H1 (cell line): ENCODE results near the gene COX7A2. TPM values are rescaled to one million over a fixed set of nuclear protein-coding genes. Genes with fewer than 3 reads are reported as not detected.

Experiments used
- CTCF ChIA-PET: fragments of 300-600 bp; sonication (Branson Sonifier 250); formaldehyde crosslinking; loops from one replicate; lab custom pipeline; 2021; ENCODE audit not compliant: partially characterized antibody; lab: Charles Lee
- POLR2A ChIA-PET: fragments of 300-600 bp; sonication (Branson Sonifier 250); formaldehyde crosslinking; loops from one replicate; lab custom pipeline; 2021; ENCODE audit warnings: inconsistent platforms; ENCODE audit not compliant: partially characterized antibody; lab: Charles Lee
- DNase-seq, 2 experiments: peaks; one replicate each; pipeline versions ENCODE4 v3.0.0 to v3.0.0-alpha.2; 2010 to 2022; ENCODE audit warnings: low spot score in 2 of 2, low read depth in 1 of 2, mixed read lengths in 1 of 2
- FAIRE-seq: peaks from 2 replicates; lab custom pipeline; 2011; peaks lifted over from hg19 to GRCh38; lab: Jason Lieb, UNC
- H2AFZ ChIP-seq: 2 replicates; pipeline ENCODE4 v1.8.1; 2012; ENCODE audit warnings: low read length, inconsistent platforms
- H2AK5ac ChIP-seq: 2 replicates; pipeline ENCODE4 v1.6.1; 2013; ENCODE audit warnings: low read depth, low read length
- H2BK120ac ChIP-seq: replicated peaks from 2 replicates; pipeline ENCODE3; 2013; ENCODE audit warnings: low read depth, low read length, inconsistent platforms
- H2BK12ac ChIP-seq: 2 replicates; pipeline ENCODE4 v1.6.1; 2013; ENCODE audit warnings: low read depth, low read length
- H2BK15ac ChIP-seq: 2 replicates; pipeline ENCODE4 v1.6.1; 2013; ENCODE audit warnings: low read length
- H2BK20ac ChIP-seq: 2 replicates; pipeline ENCODE4 v1.6.1; 2013; ENCODE audit warnings: low read length
- H2BK5ac ChIP-seq: 2 replicates; pipeline ENCODE4 v1.6.1; 2013; ENCODE audit warnings: low read depth, low read length
- H3K14ac ChIP-seq: 2 replicates; pipeline ENCODE4 v1.6.1; 2013; ENCODE audit warnings: inconsistent platforms; ENCODE audit not compliant: insufficient read length
- H3K18ac ChIP-seq: 2 replicates; pipeline ENCODE4 v1.6.1; 2013; ENCODE audit warnings: low read length; ENCODE audit errors: extremely low read depth
- H3K23ac ChIP-seq: 2 replicates; pipeline ENCODE4 v1.6.1; 2013; ENCODE audit warnings: inconsistent platforms; ENCODE audit not compliant: insufficient read length
- H3K23me2 ChIP-seq: 2 replicates; pipeline ENCODE4 v1.6.1; 2013; ENCODE audit warnings: low read depth, low read length
- H3K27ac ChIP-seq: 2 replicates; pipeline ENCODE4 v1.6.1; 2011; ENCODE audit warnings: low read depth, low read length, inconsistent platforms
- H3K27me3 ChIP-seq, 4 experiments: replicated peaks in 1 of 4; 1 replicate in 1 of 4; 2 replicates in 3 of 4; pipeline versions ENCODE4 v1.6.1 to v1.8.1; 2011 to 2013; ENCODE audit warnings: low read length in 3 of 4, mild to moderate bottlenecking in 3 of 4, inconsistent platforms in 2 of 4, mixed read lengths in 2 of 4, moderate library complexity in 1 of 4; ENCODE audit not compliant: control insufficient read depth in 3 of 4, insufficient read depth in 3 of 4; ENCODE audit errors: extremely low read depth in 1 of 4
- H3K36me3 ChIP-seq, 4 experiments: 2 replicates each; pipeline versions ENCODE4 v1.6.1 to v1.8.1; 2011 to 2013; ENCODE audit warnings: mild to moderate bottlenecking in 4 of 4, low read length in 3 of 4, moderate library complexity in 2 of 4, control low read depth in 1 of 4, inconsistent platforms in 1 of 4; ENCODE audit not compliant: insufficient read depth in 4 of 4, control insufficient read depth in 2 of 4
- H3K4ac ChIP-seq: replicated peaks from 2 replicates; pipeline ENCODE3; 2013; ENCODE audit warnings: low read length, low read depth, mixed read lengths, inconsistent platforms; ENCODE audit not compliant: insufficient read length
- H3K4me1 ChIP-seq, 4 experiments: replicated peaks in 1 of 4; 1 replicate in 1 of 4; 2 replicates in 3 of 4; pipeline versions ENCODE4 v1.6.1 to v1.8.1; 2011 to 2013; ENCODE audit warnings: low read length in 3 of 4, inconsistent platforms in 2 of 4, mixed read lengths in 1 of 4; ENCODE audit not compliant: insufficient read depth in 4 of 4, control insufficient read depth in 3 of 4
- H3K4me2 ChIP-seq, 2 experiments: 2 replicates each; pipeline versions ENCODE4 v1.6.1 to v1.8.1; 2011 to 2013; ENCODE audit warnings: low read depth in 2 of 2, low read length in 2 of 2, control low read depth in 1 of 2, inconsistent platforms in 1 of 2, mild to moderate bottlenecking in 1 of 2; ENCODE audit not compliant: insufficient read depth in 1 of 2
- H3K4me3 ChIP-seq, 4 experiments: fragments of 200-600, 300-600 bp in 1 of 4; sonication (generic), shearing (Covaris generic), sonication (Bioruptor Twin) in 1 of 4; 2 replicates each; pipeline versions ENCODE4 v1.5.1 to v1.8.1; 2011 to 2016; ENCODE audit warnings: low read length in 4 of 4, low read depth in 3 of 4, control low read depth in 2 of 4, inconsistent platforms in 2 of 4, mild to moderate bottlenecking in 2 of 4, mixed read lengths in 1 of 4, moderate library complexity in 1 of 4; ENCODE audit not compliant: insufficient read depth in 2 of 4; ENCODE audit errors: extremely low read depth in 1 of 4
- H3K56ac ChIP-seq: replicated peaks from 2 replicates; pipeline ENCODE3; 2013; ENCODE audit warnings: low read depth, mild to moderate bottlenecking, mixed read lengths, low read length, inconsistent platforms; ENCODE audit not compliant: insufficient read length
- H3K79me1 ChIP-seq: 2 replicates; pipeline ENCODE4 v1.6.1; 2013; ENCODE audit warnings: low read depth, low read length, control low read depth
- H3K79me2 ChIP-seq, 2 experiments: 2 replicates each; pipeline versions ENCODE4 v1.6.1 to v1.8.1; 2012 to 2013; ENCODE audit warnings: low read length in 2 of 2, mild to moderate bottlenecking in 2 of 2, inconsistent platforms in 1 of 2; ENCODE audit not compliant: insufficient read depth in 2 of 2, control insufficient read depth in 1 of 2
- H3K9ac ChIP-seq, 4 experiments: replicated peaks in 1 of 4; 1 replicate in 1 of 4; 2 replicates in 3 of 4; pipeline versions ENCODE4 v1.6.1 to v1.8.1; 2011 to 2013; ENCODE audit warnings: low read depth in 3 of 4, low read length in 3 of 4, control low read depth in 2 of 4, mild to moderate bottlenecking in 2 of 4, moderate library complexity in 2 of 4, inconsistent platforms in 1 of 4; ENCODE audit errors: extremely low read depth in 1 of 4
- H3K9me3 ChIP-seq, 2 experiments: 2 replicates each; pipeline versions ENCODE4 v1.6.1 to v1.8.1; 2012 to 2013; ENCODE audit warnings: mild to moderate bottlenecking in 2 of 2, moderate library complexity in 2 of 2, control low read depth in 1 of 2, inconsistent platforms in 1 of 2, low read depth in 1 of 2, low read length in 1 of 2, mixed read lengths in 1 of 2; ENCODE audit not compliant: insufficient read depth in 2 of 2
- H4K20me1 ChIP-seq, 2 experiments: replicated peaks in 1 of 2; 2 replicates each; pipeline versions ENCODE3 to v1.8.1; 2011 to 2013; ENCODE audit warnings: inconsistent platforms in 2 of 2, low read length in 2 of 2, mild to moderate bottlenecking in 1 of 2; ENCODE audit not compliant: insufficient read depth in 2 of 2, control insufficient read depth in 1 of 2
- H4K5ac ChIP-seq: 2 replicates; pipeline ENCODE4 v1.6.1; 2013; ENCODE audit warnings: low read length, low read depth, mixed read lengths, inconsistent platforms; ENCODE audit not compliant: insufficient read length
- H4K8ac ChIP-seq: 2 replicates; pipeline ENCODE4 v1.8.0; 2013; ENCODE audit warnings: mild to moderate bottlenecking, moderate library complexity, low read length, inconsistent platforms; ENCODE audit not compliant: insufficient read depth; ENCODE audit errors: extremely low read depth
- H4K91ac ChIP-seq: replicated peaks from 2 replicates; pipeline ENCODE3; 2013; ENCODE audit warnings: low read length, mixed read lengths, inconsistent platforms; ENCODE audit not compliant: insufficient read length
- BCL11A ChIP-seq, 2 experiments: IDR thresholded peaks; one replicate each; pipeline ENCODE4 v1.6.1; 2011; ENCODE audit warnings: low read depth in 2 of 2, low read length in 2 of 2, mild to moderate bottlenecking in 2 of 2
- EZH2 ChIP-seq: fragments of 200-600 bp; sonication (generic); IDR thresholded peaks from 2 replicates; pipeline ENCODE4 v1.7.1; 2012; ENCODE audit warnings: low read depth, mild to moderate bottlenecking, moderate library complexity, low read length, inconsistent platforms; ENCODE audit not compliant: severe bottlenecking
- FOSL1 ChIP-seq: IDR thresholded peaks from 2 replicates; pipeline ENCODE4 v1.6.1; 2011; ENCODE audit warnings: mild to moderate bottlenecking, low read depth, low read length, moderate library complexity; ENCODE audit not compliant: insufficient read depth
- GABPA ChIP-seq: IDR thresholded peaks from 2 replicates; pipeline ENCODE4 v1.6.1; 2011; ENCODE audit warnings: mild to moderate bottlenecking, low read length, moderate library complexity, borderline replicate concordance; ENCODE audit not compliant: insufficient read depth
- MAFK ChIP-seq: IDR thresholded peaks from 2 replicates; pipeline ENCODE4 v1.6.1; 2012; ENCODE audit warnings: low read depth, mild to moderate bottlenecking, improper control_type of control experiment, low read length
- NANOG ChIP-seq: IDR thresholded peaks from 2 replicates; pipeline ENCODE4 v1.6.1; 2011; ENCODE audit warnings: low read length, low read depth, mild to moderate bottlenecking, inconsistent platforms; ENCODE audit not compliant: insufficient read depth, poor library complexity, severe bottlenecking
- RFX5 ChIP-seq: IDR thresholded peaks from 2 replicates; pipeline ENCODE4 v1.6.1; 2011; ENCODE audit warnings: low read depth, low read length, improper control_type of control experiment, borderline replicate concordance
- SIX5 ChIP-seq: IDR thresholded peaks from 2 replicates; pipeline ENCODE4 v1.6.1; 2011; ENCODE audit warnings: mild to moderate bottlenecking, low read depth, low read length
- TCF12 ChIP-seq: IDR thresholded peaks from 2 replicates; pipeline ENCODE4 v1.6.1; 2011; ENCODE audit warnings: low read depth, mild to moderate bottlenecking, low read length
- WGBS, 2 experiments: shearing (Covaris generic) in 1 of 2; methylation state at CpG; one replicate each; pipeline versions ENCODE4 v1.1.6 to v1.1.7; 2013 to 2015; ENCODE audit warnings: low lambda C conversion rate in 2 of 2, mixed read lengths in 2 of 2, inconsistent platforms in 1 of 2, low coverage in 1 of 2, missing lambda C conversion rate in 1 of 2; ENCODE audit not compliant: insufficient replicate concordance in 2 of 2, insufficient coverage in 1 of 2, insufficient read length in 1 of 2; ENCODE audit errors: extremely low coverage in 1 of 2, missing lambda C conversion rate in 1 of 2; 5-methylcytosine and 5-hydroxymethylcytosine counted together
- polyA plus RNA-seq, 7 experiments: library from polyadenylated mRNA; depleted of rRNA in 3 of 7; stranded (reverse) in 5 of 7; unstranded in 2 of 7; fragments of >200 nt in 5 of 7; fragments of 200-250 nt in 2 of 7; gene quantifications; 1 replicate in 5 of 7; 2 replicates in 1 of 7; 4 replicates in 1 of 7; pipeline versions ENCODE4 v1.2.1 to v1.2.3, GENCODE V29; 2011 to 2013; ENCODE audit warnings: missing spikeins in 2 of 7, mixed read lengths in 2 of 7
- total RNA-seq: library from RNA; stranded (reverse); fragmentation: NEBNext Ultra II Directional; extraction: Animal tissue kit (Norgen Biotek cat#: 25700); gene quantifications from 2 replicates; pipeline ENCODE4 v1.2.1, GENCODE V29; 2021
- TF ChIP-seq, protein P1 (sequence below): IDR thresholded peaks from 2 replicates; pipeline ENCODE4 v1.6.1; 2011; ENCODE audit warnings: low read depth, mild to moderate bottlenecking, low read length; ENCODE audit not compliant: insufficient read depth

COX7A2 gene
- total and polyA plus RNA-seq, 2 of the 8 experiments (the other 6 are each of a cell fraction or from before 2014, with no cell fraction given), result 262 to 468 TPM

DNA sequence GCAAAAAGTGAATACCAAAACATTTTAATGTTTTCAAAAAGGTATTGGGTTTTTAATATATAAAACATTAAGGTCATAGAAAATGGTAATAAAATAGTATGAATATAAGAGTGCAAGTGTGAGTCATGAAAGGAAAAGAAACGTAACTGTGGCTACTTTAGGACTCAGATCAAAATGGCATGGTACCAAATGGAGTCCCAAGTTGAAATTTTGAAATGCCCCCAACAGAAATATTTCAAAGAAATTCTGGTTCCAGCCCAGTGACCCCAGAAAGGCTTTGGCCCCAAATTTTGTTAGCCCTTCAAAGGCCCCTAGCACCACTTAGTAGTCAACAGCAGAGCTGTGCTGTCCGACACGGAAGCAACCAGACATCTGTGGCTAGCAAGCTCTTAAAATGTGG, 43.7 kb downstream of the COX7A2 start:
- Histone ChIP-seq H2BK20ac (no peak overlapping the region), H3K9ac (no peak overlapping the region), H3K79me2 (no peaks in the 10 kb centered on the region), H3K4me2 (no peak overlapping the region), H2AFZ (no peak overlapping the region), H2BK12ac (no peak overlapping the region), H3K4ac (no peak overlapping the region), H3K4me1 (peaks cover 0 to 17% (median 5%) of the 10 kb centered on the region in 4 experiments; a peak in 4 of 7 replicates), H3K27ac (no peak overlapping the region), H3K9me3 (no peaks in the 10 kb centered on the region), H4K20me1 (peaks cover 0 to 2% of the 10 kb centered on the region in 2 experiments), H3K4me3 (no peak overlapping the region), H3K18ac (no peak overlapping the region), H2BK5ac (no peak overlapping the region), H3K23me2 (peaks cover 14% of the 10 kb centered on the region), H3K27me3 (peaks cover 15 to 40% (median 34%) of the 10 kb centered on the region in 4 experiments), H2BK15ac (no peak overlapping the region), H4K5ac (no peak overlapping the region), H3K23ac (no peak overlapping the region), H3K36me3 (no peaks in the 10 kb centered on the region), H3K79me1 (no peaks in the 10 kb centered on the region), H4K8ac (no peak overlapping the region), H3K56ac (no peak overlapping the region), H2AK5ac (no peak overlapping the region), H3K14ac (no peak overlapping the region), H2BK120ac (no peak overlapping the region), H4K91ac (no peak overlapping the region)
- DNase-seq (no peak), FAIRE-seq (no peak)
- 80% methylated on average over 3 of the region's 3 CpGs; no CpG with 5 or more reads in 1 of the 2 experiments for WGBS, 2 experiments
- ChIA-PET POLR2A (no interaction called here), CTCF (interaction anchor here (0.6 to 3.5 kb wide), 3 partner anchors 8 to 1443 kb away, joined by 3 to 23 read pairs (median 3); no protein-coding TSS in a partner anchor)
- TF ChIP-seq SIX5 (no peak), MAFK (no peak), EZH2 (no peak), RFX5 (no peak), FOSL1 (no peak), TCF12 (no peak), NANOG (no peak), GABPA (no peak), BCL11A (IDR thresholded peaks at IDR 0.05; ENCODE audit: low read depth in 2 of 2, low read length in 2 of 2) (no peak)
- TF ChIP-seq, protein P1, sequence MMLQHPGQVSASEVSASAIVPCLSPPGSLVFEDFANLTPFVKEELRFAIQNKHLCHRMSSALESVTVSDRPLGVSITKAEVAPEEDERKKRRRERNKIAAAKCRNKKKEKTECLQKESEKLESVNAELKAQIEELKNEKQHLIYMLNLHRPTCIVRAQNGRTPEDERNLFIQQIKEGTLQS, result no peak
